Ishikawa (cell line): ENCODE data around the gene SNX21.

Source experiments
- CEBPB ChIP-seq: IDR thresholded peaks from 2 replicates; pipeline ENCODE4 v1.6.1; 2012
- EP300 ChIP-seq: IDR thresholded peaks from 2 replicates; pipeline ENCODE4 v1.6.1; 2012; ENCODE audit warnings: borderline replicate concordance
- MAX ChIP-seq: IDR thresholded peaks from 2 replicates; pipeline ENCODE4 v1.6.1; 2012

DNA sequence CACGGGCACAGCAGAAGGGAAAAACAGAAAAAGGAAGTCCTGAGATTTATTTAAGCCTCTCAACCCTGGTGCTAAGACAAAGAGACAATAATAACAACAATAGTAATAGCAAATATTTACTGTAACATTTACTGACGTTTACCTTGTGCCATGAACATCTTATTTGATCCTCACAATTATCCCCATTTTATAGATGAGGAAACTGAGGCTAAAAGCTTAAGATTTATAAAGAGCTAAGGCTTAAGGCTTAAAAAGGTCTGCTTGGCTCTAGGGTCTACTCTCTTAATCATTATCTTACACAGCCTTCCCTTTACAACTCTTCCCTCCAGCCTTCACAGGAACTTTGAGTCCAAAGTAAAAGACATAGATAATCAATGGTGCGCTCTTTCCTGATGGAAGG is 45.2 kb upstream of the SNX21 start:
- no peak for TF ChIP-seq CEBPB
- TF ChIP-seq MAX = no peak
- TF ChIP-seq EP300 = no peak
